Neuronal stem cell (in vitro differentiated cells): ENCODE measurements around the gene FRYL.
A peak's percentile ranks its signal among the peaks of the same experiment; 100 is the strongest.

Experiments used
- DNase-seq: peaks from one replicate; pipeline ENCODE4 v3.0.0-alpha.2; 2013; ENCODE audit warnings: low spot score
- H2AFZ ChIP-seq: one replicate; pipeline ENCODE4 v1.6.1; 2013; ENCODE audit warnings: mild to moderate bottlenecking, low read length, inconsistent platforms
- H2AK5ac ChIP-seq: 2 replicates; pipeline ENCODE4 v1.6.1; 2013; ENCODE audit warnings: low read depth, mild to moderate bottlenecking, inconsistent platforms, low read length, moderate library complexity, mixed read lengths
- H2BK120ac ChIP-seq: 2 replicates; pipeline ENCODE4 v1.6.1; 2013; ENCODE audit warnings: low read depth, mild to moderate bottlenecking, inconsistent platforms, low read length, moderate library complexity, mixed read lengths
- H2BK12ac ChIP-seq: one replicate; pipeline ENCODE4 v1.6.1; 2013; ENCODE audit warnings: low read length, inconsistent platforms
- H2BK15ac ChIP-seq: 2 replicates; pipeline ENCODE4 v1.6.1; 2013; ENCODE audit warnings: mild to moderate bottlenecking, low read length, inconsistent platforms, mixed read lengths
- H2BK5ac ChIP-seq: one replicate; pipeline ENCODE4 v1.6.1; 2013; ENCODE audit warnings: inconsistent platforms, mild to moderate bottlenecking, low read length, moderate library complexity
- H3K14ac ChIP-seq: one replicate; pipeline ENCODE4 v1.6.1; 2013; ENCODE audit warnings: low read length, inconsistent platforms
- H3K18ac ChIP-seq: 2 replicates; pipeline ENCODE4 v1.6.1; 2013; ENCODE audit warnings: low read length, inconsistent platforms
- H3K23ac ChIP-seq: 2 replicates; pipeline ENCODE4 v1.6.1; 2013; ENCODE audit warnings: low read depth, mild to moderate bottlenecking, mixed read lengths, low read length, inconsistent platforms; ENCODE audit not compliant: poor library complexity
- H3K27ac ChIP-seq: replicated peaks from 3 replicates; pipeline ENCODE4 v1.5.1; 2013; ENCODE audit warnings: low read length, inconsistent platforms
- H3K27me3 ChIP-seq, 3 experiments: 2 replicates each; pipeline ENCODE4 v1.6.1; 2013; ENCODE audit warnings: low read length in 3 of 3, mild to moderate bottlenecking in 2 of 3, inconsistent platforms in 1 of 3, low read depth in 1 of 3, mixed read lengths in 1 of 3, moderate library complexity in 1 of 3; ENCODE audit not compliant: control insufficient read depth in 3 of 3, insufficient read depth in 3 of 3
- H3K36me3 ChIP-seq, 2 donors: replicated peaks in 1 of 2; 2 replicates each; pipeline ENCODE4 v1.6.1; 2013; ENCODE audit warnings: low read length in 2 of 2; ENCODE audit not compliant: control insufficient read depth in 2 of 2, insufficient read depth in 2 of 2
- H3K4ac ChIP-seq: 2 replicates; pipeline ENCODE4 v1.6.1; 2013; ENCODE audit warnings: inconsistent platforms, mild to moderate bottlenecking, low read length, moderate library complexity
- H3K4me1 ChIP-seq, 2 donors: 1 replicate in 1 of 2; 2 replicates in 1 of 2; pipeline ENCODE4 v1.6.1; 2013; ENCODE audit warnings: low read length in 2 of 2, low read depth in 1 of 2; ENCODE audit not compliant: control insufficient read depth in 2 of 2, insufficient read depth in 1 of 2
- H3K4me2 ChIP-seq: one replicate; pipeline ENCODE4 v1.6.1; 2013; ENCODE audit warnings: mild to moderate bottlenecking, low read length, inconsistent platforms; ENCODE audit not compliant: insufficient read depth, poor library complexity, severe bottlenecking
- H3K4me3 ChIP-seq, 2 donors: 2 replicates each; pipeline ENCODE4 v1.5.1; 2013; ENCODE audit warnings: low read length in 2 of 2, mild to moderate bottlenecking in 2 of 2, inconsistent platforms in 1 of 2, moderate library complexity in 1 of 2
- H3K79me1 ChIP-seq: one replicate; pipeline ENCODE4 v1.6.1; 2013; ENCODE audit warnings: low read depth, mild to moderate bottlenecking, inconsistent platforms, low read length, moderate library complexity
- H3K9ac ChIP-seq: one replicate; pipeline ENCODE4 v1.6.1; 2013; ENCODE audit warnings: mild to moderate bottlenecking, low read depth, low read length, inconsistent platforms; ENCODE audit not compliant: poor library complexity
- H3K9me3 ChIP-seq, 2 donors: replicated peaks in 1 of 2; 2 replicates each; pipeline versions ENCODE3 to v1.6.1; 2013; ENCODE audit warnings: low read length in 2 of 2, mild to moderate bottlenecking in 2 of 2, inconsistent platforms in 1 of 2, low read depth in 1 of 2, mixed read lengths in 1 of 2, moderate library complexity in 1 of 2; ENCODE audit not compliant: control insufficient read depth in 2 of 2, insufficient read depth in 1 of 2
- H4K8ac ChIP-seq: one replicate; pipeline ENCODE4 v1.6.1; 2013; ENCODE audit warnings: low read depth, mild to moderate bottlenecking, inconsistent platforms, low read length, moderate library complexity
- H4K91ac ChIP-seq: one replicate; pipeline ENCODE4 v1.6.1; 2013; ENCODE audit warnings: low read length, low read depth, mild to moderate bottlenecking, inconsistent platforms; ENCODE audit not compliant: poor library complexity
- WGBS, 2 donors: extraction: QIAGEN DNeasy Blood & Tissue Kit; methylation state at CpG; one replicate each; pipeline ENCODE4 v1.1.7; 2013; ENCODE audit warnings: missing lambda C conversion rate in 2 of 2, mixed read lengths in 1 of 2; ENCODE audit not compliant: insufficient read length in 2 of 2, insufficient replicate concordance in 1 of 2; ENCODE audit errors: extremely low coverage in 2 of 2; 5-methylcytosine and 5-hydroxymethylcytosine counted together

FRYL gene

DNA sequence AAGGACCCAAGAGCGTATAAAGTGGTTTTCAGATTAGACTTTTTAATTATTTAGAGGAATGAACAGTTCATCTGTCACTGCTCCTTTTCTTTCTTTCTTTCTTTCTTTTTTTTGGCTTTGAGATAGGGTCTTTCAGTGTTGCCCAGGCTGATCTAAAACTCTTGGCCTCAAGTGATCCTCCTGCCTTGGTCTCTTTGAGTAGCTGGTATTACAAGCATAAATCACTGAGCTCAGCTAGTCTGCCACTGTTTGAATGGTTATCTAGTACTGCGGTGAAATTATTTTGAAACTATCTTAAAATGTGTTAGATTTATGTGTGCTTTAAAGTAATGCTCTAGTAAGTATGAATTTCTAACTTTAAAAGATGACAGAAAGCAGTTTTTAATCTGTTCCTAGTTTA is 6.5 kb upstream of the FRYL start:
- Histone ChIP-seq H3K4me2 (no peak overlapping the region), H2AFZ (no peak overlapping the region), H3K4ac (no peak overlapping the region), H3K23ac (no peak overlapping the region), H4K8ac (no peak overlapping the region), H3K9ac (no peak overlapping the region), H2BK12ac (no peak overlapping the region), H3K36me3 (no peaks in the 10 kb centered on the region), H3K4me3 (no peak overlapping the region), H3K79me1 (no peaks in the 10 kb centered on the region), H2AK5ac (no peak overlapping the region), H3K27ac (no peak overlapping the region), H3K9me3 (no peaks in the 10 kb centered on the region), H3K4me1 (peaks cover 1 to 4% of the 10 kb centered on the region in 2 donors), H4K91ac (no peak overlapping the region), H3K27me3 (no peaks in the 10 kb centered on the region), H3K18ac (no peak overlapping the region), H2BK15ac (no peak overlapping the region), H2BK5ac (no peak overlapping the region), H3K14ac (no peak overlapping the region), H2BK120ac (no peak overlapping the region)
- no CpG with 5 or more reads among the region's 2 CpGs for WGBS, 2 donors
- no peak for DNase-seq

GRCh38 chr4:48785302-48785701 is 5.2 kb upstream of the FRYL start:
- no peak overlapping the region for H3K27ac ChIP-seq
- H3K4ac ChIP-seq, result no peak overlapping the region
- H3K18ac ChIP-seq, result no peak overlapping the region
- H4K91ac ChIP-seq, result no peak overlapping the region
- no peaks in the 10 kb centered on the region for H3K27me3 ChIP-seq
- no peak overlapping the region for H3K4me2 ChIP-seq
- H2AFZ ChIP-seq, result no peak overlapping the region
- H2BK12ac ChIP-seq, result no peak overlapping the region
- H3K23ac ChIP-seq, result no peak overlapping the region
- no peak overlapping the region for H2AK5ac ChIP-seq
- peaks cover 3 to 4% of the 10 kb centered on the region in 2 donors for H3K4me1 ChIP-seq
- no peak overlapping the region for H4K8ac ChIP-seq
- H3K14ac ChIP-seq, result no peak overlapping the region
- H3K79me1 ChIP-seq, result no peaks in the 10 kb centered on the region
- no peak overlapping the region for H2BK120ac ChIP-seq
- H3K4me3 ChIP-seq, result no peak overlapping the region
- no peaks in the 10 kb centered on the region for H3K9me3 ChIP-seq
- no peak overlapping the region for H2BK5ac ChIP-seq
- H2BK15ac ChIP-seq, result no peak overlapping the region
- no peaks in the 10 kb centered on the region for H3K36me3 ChIP-seq
- DNase-seq, result no peak
- no peak overlapping the region for H3K9ac ChIP-seq

- no peak overlapping the region for H2BK5ac ChIP-seq
- no peak overlapping the region for H3K27ac ChIP-seq
- H3K79me1 ChIP-seq, result no peaks in the 10 kb centered on the region
- H4K8ac ChIP-seq, result no peak overlapping the region
- H3K4me3 ChIP-seq, result no peak overlapping the region
- no peak overlapping the region for H3K9ac ChIP-seq
- no peaks in the 10 kb centered on the region for H3K27me3 ChIP-seq
- H2BK12ac ChIP-seq, result no peak overlapping the region
- no peak overlapping the region for H3K14ac ChIP-seq
- H2BK120ac ChIP-seq, result no peak overlapping the region
- H3K4ac ChIP-seq, result no peak overlapping the region
- peaks cover 1 to 15% of the 10 kb centered on the region in 2 donors for H3K4me1 ChIP-seq
- no peak overlapping the region for H2AK5ac ChIP-seq
- no peak overlapping the region for H3K23ac ChIP-seq
- no peak overlapping the region for H2AFZ ChIP-seq
- H3K9me3 ChIP-seq, result no peaks in the 10 kb centered on the region
- no peaks in the 10 kb centered on the region for H3K36me3 ChIP-seq
- H3K18ac ChIP-seq, result no peak overlapping the region
- H4K91ac ChIP-seq, result no peak overlapping the region
- H3K4me2 ChIP-seq, result no peak overlapping the region
- no peak for DNase-seq
- no peak overlapping the region for H2BK15ac ChIP-seq
Observed at GRCh38 chr4:48781968-48782367, 1.9 kb upstream of the FRYL start.

DNA sequence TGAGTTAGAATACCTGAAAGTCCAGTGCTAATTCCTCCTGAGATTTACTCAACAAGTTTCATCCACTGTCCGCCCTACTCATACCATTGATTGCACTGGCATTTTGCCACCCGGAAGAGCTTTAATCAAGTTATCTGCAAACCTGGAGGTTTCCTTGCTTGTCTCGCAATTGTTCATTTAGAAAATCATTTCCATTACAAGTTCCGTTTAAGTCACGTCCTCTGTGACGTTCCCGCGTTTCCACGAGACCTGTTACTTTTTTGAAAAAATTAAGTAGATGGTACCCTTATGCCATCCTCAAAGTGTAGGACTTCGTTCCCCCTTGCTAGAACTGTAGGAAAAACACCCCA is 761 bp upstream of the FRYL start:
- H2BK12ac ChIP-seq, result no peak overlapping the region
- WGBS, 2 donors, result no CpG with 5 or more reads among the region's 10 CpGs
- DNase-seq, result no peak

More for the DNA sequence above, 761 bp upstream of the FRYL start:
- H3K36me3 ChIP-seq, result no peaks in the 10 kb centered on the region
- peaks cover 3 to 22% of the 10 kb centered on the region in 2 donors for H3K4me1 ChIP-seq
- H3K23ac ChIP-seq, result no peak overlapping the region
- peak overlapping the region; percentile 50 for H3K4me2 ChIP-seq
- H3K27ac ChIP-seq, result peak overlapping the region; percentile 60
- no peak overlapping the region for H4K8ac ChIP-seq
- no peak overlapping the region for H2BK5ac ChIP-seq
- peak overlapping the region; percentile 55 to 75 for H3K4me3 ChIP-seq
- no peak overlapping the region for H2AK5ac ChIP-seq
- no peak overlapping the region for H3K4ac ChIP-seq
- no peaks in the 10 kb centered on the region for H3K27me3 ChIP-seq
- H3K14ac ChIP-seq, result no peak overlapping the region
- no peak overlapping the region for H4K91ac ChIP-seq
- peak overlapping the region; percentile 81 for H2AFZ ChIP-seq
- no peak overlapping the region for H3K18ac ChIP-seq
- H2BK120ac ChIP-seq, result no peak overlapping the region
- H3K79me1 ChIP-seq, result no peaks in the 10 kb centered on the region
- H3K9me3 ChIP-seq, result no peaks in the 10 kb centered on the region
- no peak overlapping the region for H3K9ac ChIP-seq
- no peak overlapping the region for H2BK15ac ChIP-seq
